ENCODE results near the gene BPIFA2. TPM values are rescaled to one million over a fixed set of nuclear protein-coding genes. Genes with fewer than 3 reads are reported as not detected.
"Not testable (repeated sequence)": the region's sequence is repeated elsewhere in the genome, so short reads cannot be mapped to it uniquely, and the experiment has no call there.

BPIFA2 gene
- total RNA-seq, 1 donor from 2014 or later, result not detected

- no peak for FAIRE-seq
Observed at GRCh38 chr20:33159713-33160112, 8.2 kb upstream of the BPIFA2 start.

GRCh38 chr20:33160681-33161080, 7.3 kb upstream of the BPIFA2 start:
- FAIRE-seq (no peak), DNase-seq (ENCODE audit: low spot score in 2 of 2) (no peak)

More at GRCh38 chr20:33159713-33160112, 8.2 kb upstream of the BPIFA2 start:
- no peak for DNase-seq (ENCODE audit: low spot score in 2 of 2)

GRCh38 chr20:33162313-33162712, 5.6 kb upstream of the BPIFA2 start:
- FAIRE-seq, result no peak
- no peak for DNase-seq (ENCODE audit: low spot score in 2 of 2)

GRCh38 chr20:33162753-33163152, 5.2 kb upstream of the BPIFA2 start:
- DNase-seq (ENCODE audit: low spot score in 2 of 2), result no peak
- FAIRE-seq, result no peak

- no peak for FAIRE-seq
- no peak for DNase-seq (ENCODE audit: low spot score in 2 of 2)
Observed at GRCh38 chr20:33163856-33164762, 3.9 kb upstream of the BPIFA2 start.

- FAIRE-seq (no peak), DNase-seq (ENCODE audit: low spot score in 2 of 2) (no peak)
Observed at GRCh38 chr20:33164763-33165095, 3.2 kb upstream of the BPIFA2 start.

- DNase-seq (ENCODE audit: low spot score in 2 of 2) (no peak), FAIRE-seq (no peak)
Observed at GRCh38 chr20:33165416-33166055, 2.4 kb upstream of the BPIFA2 start.

- FAIRE-seq (no peak), DNase-seq (ENCODE audit: low spot score in 2 of 2) (no peak)
Observed at GRCh38 chr20:33166533-33167113, 1.3 kb upstream of the BPIFA2 start.

GRCh38 chr20:33169176-33169794, 1.3 kb downstream of the BPIFA2 start:
- no peak for FAIRE-seq
- no peak for DNase-seq (ENCODE audit: low spot score in 2 of 2)

GRCh38 chr20:33172781-33173180, 4.8 kb downstream of the BPIFA2 start:
- no peak for DNase-seq (ENCODE audit: low spot score in 2 of 2)
- no peak for FAIRE-seq

- DNase-seq (ENCODE audit: low spot score in 2 of 2), result no peak
- no peak for FAIRE-seq
Observed at GRCh38 chr20:33175123-33175522, 7.2 kb downstream of the BPIFA2 start.

GRCh38 chr20:33176101-33176500, 8.1 kb downstream of the BPIFA2 start:
- FAIRE-seq, result no peak
- DNase-seq (ENCODE audit: low spot score in 2 of 2), result no peak

GRCh38 chr20:33177866-33178265, 9.9 kb downstream of the BPIFA2 start:
- DNase-seq (ENCODE audit: low spot score in 2 of 2) (no peak), FAIRE-seq (no peak)

- FAIRE-seq, result no peak
Observed at GRCh38 chr20:33178726-33179125, 10.8 kb downstream of the BPIFA2 start.

GRCh38 chr20:33180169-33180568, 12.2 kb downstream of the BPIFA2 start:
- FAIRE-seq (no peak), DNase-seq (ENCODE audit: low spot score in 2 of 2) (no peak)

More at GRCh38 chr20:33178726-33179125, 10.8 kb downstream of the BPIFA2 start:
- DNase-seq (ENCODE audit: low spot score in 2 of 2), result no peak

- FAIRE-seq (no peak), DNase-seq (ENCODE audit: low spot score in 2 of 2) (no peak)
Observed at GRCh38 chr20:33181482-33182093, 13.6 kb downstream of the BPIFA2 start.

GRCh38 chr20:33183312-33183711, 15.4 kb downstream of the BPIFA2 start:
- DNase-seq (ENCODE audit: low spot score in 2 of 2) (no peak), FAIRE-seq (no peak)

- not testable (repeated sequence) for DNase-seq (ENCODE audit: low spot score in 2 of 2); FAIRE-seq
Observed at GRCh38 chr20:33185031-33185590, 17.2 kb downstream of the BPIFA2 start.

GRCh38 chr20:33187491-33187890, 19.5 kb downstream of the BPIFA2 start:
- FAIRE-seq (no peak), DNase-seq (ENCODE audit: low spot score in 2 of 2) (no peak)

GRCh38 chr20:33188421-33188820, 20.5 kb downstream of the BPIFA2 start:
- no peak for FAIRE-seq
- no peak for DNase-seq (ENCODE audit: low spot score in 2 of 2)

Data from frontal cortex (tissue), 4 donors.